Neural crest cell (in vitro differentiated cells): ENCODE results near the gene LPXN. TPM values are rescaled to one million over a fixed set of nuclear protein-coding genes. Genes with fewer than 3 reads are reported as not detected.

Experiments
- DNase-seq: peaks from one replicate; pipeline ENCODE4 v3.0.0; 2021; ENCODE audit warnings: low read depth, mixed read lengths, low spot score
- H3K27ac Mint-ChIP-seq: one replicate; pipeline ENCODE4 v1.8.0; 2021; ENCODE audit warnings: mild to moderate bottlenecking, mixed read lengths; ENCODE audit not compliant: unreplicated experiment
- H3K27me3 Mint-ChIP-seq: 2 replicates; pipeline ENCODE4 v1.8.0; 2021; ENCODE audit warnings: low read depth, mild to moderate bottlenecking, mixed read lengths
- H3K36me3 Mint-ChIP-seq: 2 replicates; pipeline ENCODE4 v1.8.0; 2021; ENCODE audit warnings: low read depth, mild to moderate bottlenecking, mixed read lengths
- H3K4me1 Mint-ChIP-seq: 2 replicates; pipeline ENCODE4 v1.8.0; 2021; ENCODE audit warnings: mixed read lengths
- H3K4me3 Mint-ChIP-seq: one replicate; pipeline ENCODE4 v1.8.0; 2021; ENCODE audit warnings: mild to moderate bottlenecking, mixed read lengths
- H3K9me3 Mint-ChIP-seq: 2 replicates; pipeline ENCODE4 v1.8.0; 2021; ENCODE audit warnings: mixed read lengths
- total RNA-seq: library from RNA; stranded (reverse); gene quantifications from 2 replicates; pipeline ENCODE4 v1.2.1, GENCODE V29; 2021
- TF ChIP-seq, protein P1 (sequence below): fragments of 200-600 bp; sonication (generic); conservative IDR thresholded peaks from 2 replicates; pipeline ENCODE4 v1.5.0; 2021; ENCODE audit warnings: antibody characterized with exemption, mild to moderate bottlenecking

LPXN gene
- total RNA-seq, 1 donor from 2014 or later, result 3.1 TPM

DNA sequence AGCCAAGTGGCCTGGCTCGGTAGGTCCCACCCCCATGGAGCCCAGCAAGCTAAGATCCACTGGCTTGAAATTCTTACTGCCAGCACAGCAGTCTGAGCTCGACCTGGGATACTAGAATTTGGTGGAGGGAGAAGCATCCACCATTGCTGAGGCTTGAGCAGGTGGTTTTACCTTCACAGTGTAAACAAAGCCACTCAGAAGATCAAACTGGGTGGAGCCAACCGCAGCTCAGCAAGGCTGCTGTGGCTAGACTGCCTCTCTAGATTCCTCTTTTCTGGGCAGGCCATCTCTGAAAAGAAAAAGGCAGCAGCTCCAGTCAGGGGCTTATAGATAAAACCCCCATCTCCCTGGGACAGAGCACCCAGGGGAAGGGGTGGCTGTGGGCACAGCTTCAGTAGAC, 45.4 kb downstream of the LPXN start:
- DNase-seq, result no peak
- TF ChIP-seq, protein P1, sequence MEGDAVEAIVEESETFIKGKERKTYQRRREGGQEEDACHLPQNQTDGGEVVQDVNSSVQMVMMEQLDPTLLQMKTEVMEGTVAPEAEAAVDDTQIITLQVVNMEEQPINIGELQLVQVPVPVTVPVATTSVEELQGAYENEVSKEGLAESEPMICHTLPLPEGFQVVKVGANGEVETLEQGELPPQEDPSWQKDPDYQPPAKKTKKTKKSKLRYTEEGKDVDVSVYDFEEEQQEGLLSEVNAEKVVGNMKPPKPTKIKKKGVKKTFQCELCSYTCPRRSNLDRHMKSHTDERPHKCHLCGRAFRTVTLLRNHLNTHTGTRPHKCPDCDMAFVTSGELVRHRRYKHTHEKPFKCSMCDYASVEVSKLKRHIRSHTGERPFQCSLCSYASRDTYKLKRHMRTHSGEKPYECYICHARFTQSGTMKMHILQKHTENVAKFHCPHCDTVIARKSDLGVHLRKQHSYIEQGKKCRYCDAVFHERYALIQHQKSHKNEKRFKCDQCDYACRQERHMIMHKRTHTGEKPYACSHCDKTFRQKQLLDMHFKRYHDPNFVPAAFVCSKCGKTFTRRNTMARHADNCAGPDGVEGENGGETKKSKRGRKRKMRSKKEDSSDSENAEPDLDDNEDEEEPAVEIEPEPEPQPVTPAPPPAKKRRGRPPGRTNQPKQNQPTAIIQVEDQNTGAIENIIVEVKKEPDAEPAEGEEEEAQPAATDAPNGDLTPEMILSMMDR, result no peak
- Mint-ChIP-seq H3K36me3 (peaks cover 16% of the 10 kb centered on the region), H3K27ac (no peak overlapping the region), H3K4me3 (no peak overlapping the region), H3K9me3 (peaks cover 4% of the 10 kb centered on the region), H3K27me3 (no peaks in the 10 kb centered on the region), H3K4me1 (no peaks in the 10 kb centered on the region)

DNA sequence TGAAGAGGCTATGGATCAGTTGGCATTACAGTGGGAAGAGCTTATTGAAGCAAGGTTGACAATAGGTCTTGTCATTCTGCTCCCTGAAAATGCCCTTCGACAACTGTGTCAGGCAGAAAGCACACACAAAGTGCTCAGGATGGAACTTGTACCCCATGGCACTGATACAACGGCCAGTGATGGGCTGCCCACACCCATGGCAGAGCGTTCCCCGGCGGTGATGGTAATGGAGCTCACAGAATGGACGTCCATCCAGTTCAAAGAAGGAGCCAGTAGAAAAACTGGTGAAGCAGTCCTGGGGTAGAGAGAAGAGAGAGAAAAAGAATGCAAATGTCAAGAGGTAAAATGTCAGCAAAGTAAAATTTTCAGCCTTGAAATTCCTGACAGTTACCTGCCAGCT, 48.2 kb downstream of the LPXN start:
- DNase-seq, result no peak
- Mint-ChIP-seq H3K4me1 (peaks cover 4% of the 10 kb centered on the region), H3K36me3 (peaks cover 11% of the 10 kb centered on the region), H3K9me3 (peaks cover 4% of the 10 kb centered on the region), H3K27me3 (peaks cover 2% of the 10 kb centered on the region), H3K27ac (no peak overlapping the region), H3K4me3 (no peak overlapping the region)
- TF ChIP-seq, protein P1, result no peak

DNA sequence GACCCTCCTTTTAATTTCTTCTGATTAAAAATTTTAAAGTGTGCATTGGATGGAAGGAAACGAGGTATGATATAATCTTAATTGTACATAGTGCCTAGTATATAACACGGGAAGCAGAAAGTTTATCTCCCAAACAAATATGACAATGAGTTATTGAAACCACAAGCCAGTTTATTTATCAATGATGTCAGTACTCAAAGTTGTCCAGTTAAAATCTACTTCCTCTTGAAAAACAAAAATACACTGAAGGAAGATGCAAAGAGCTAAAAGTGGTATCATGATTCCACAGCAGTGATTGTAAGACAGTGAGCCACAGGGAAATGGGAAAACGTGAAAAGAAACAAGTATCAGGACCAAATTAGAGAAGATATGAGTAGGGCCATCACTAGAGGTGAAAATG, 48.9 kb downstream of the LPXN start:
- Mint-ChIP-seq H3K36me3 (peaks cover 11% of the 10 kb centered on the region), H3K27ac (no peak overlapping the region), H3K4me3 (no peak overlapping the region), H3K9me3 (peaks cover 4% of the 10 kb centered on the region), H3K4me1 (peaks cover 4% of the 10 kb centered on the region), H3K27me3 (peaks cover 8% of the 10 kb centered on the region)
- TF ChIP-seq, protein P1, result no peak
- no peak for DNase-seq

DNA sequence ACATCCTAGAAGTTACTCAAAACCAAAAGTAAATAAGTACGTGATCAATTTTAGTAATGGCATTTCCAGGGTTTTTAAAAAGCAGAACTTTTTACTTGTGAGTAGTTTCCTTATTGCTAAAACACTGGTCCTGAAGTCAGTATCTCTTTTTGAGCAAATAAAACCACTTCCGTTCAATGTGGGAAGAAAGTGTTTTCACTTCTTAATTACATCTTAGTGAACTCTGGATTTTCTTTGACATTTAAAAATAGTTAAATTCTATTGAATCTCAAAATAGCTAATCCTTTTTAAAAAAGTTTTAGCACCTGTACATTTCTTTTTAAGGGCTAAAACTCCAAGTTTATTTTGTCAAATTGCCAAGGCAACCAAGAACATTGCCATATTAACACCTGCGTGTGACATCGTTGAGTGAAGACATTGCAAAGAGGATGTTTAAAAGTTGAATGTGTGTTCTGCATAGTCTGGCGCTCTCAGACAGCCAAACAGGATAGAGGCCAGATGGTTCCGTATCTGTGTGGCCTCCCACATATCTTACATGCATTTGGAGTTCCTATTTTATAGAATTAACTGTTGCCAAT, 50.5 kb downstream of the LPXN start:
- Mint-ChIP-seq H3K9me3 (no peaks in the 10 kb centered on the region), H3K27me3 (peaks cover 20% of the 10 kb centered on the region), H3K4me1 (peaks cover 4% of the 10 kb centered on the region), H3K4me3 (no peak overlapping the region), H3K27ac (no peak overlapping the region), H3K36me3 (peaks cover 4% of the 10 kb centered on the region)
- DNase-seq, result no peak
- TF ChIP-seq, protein P1, result no peak

DNA sequence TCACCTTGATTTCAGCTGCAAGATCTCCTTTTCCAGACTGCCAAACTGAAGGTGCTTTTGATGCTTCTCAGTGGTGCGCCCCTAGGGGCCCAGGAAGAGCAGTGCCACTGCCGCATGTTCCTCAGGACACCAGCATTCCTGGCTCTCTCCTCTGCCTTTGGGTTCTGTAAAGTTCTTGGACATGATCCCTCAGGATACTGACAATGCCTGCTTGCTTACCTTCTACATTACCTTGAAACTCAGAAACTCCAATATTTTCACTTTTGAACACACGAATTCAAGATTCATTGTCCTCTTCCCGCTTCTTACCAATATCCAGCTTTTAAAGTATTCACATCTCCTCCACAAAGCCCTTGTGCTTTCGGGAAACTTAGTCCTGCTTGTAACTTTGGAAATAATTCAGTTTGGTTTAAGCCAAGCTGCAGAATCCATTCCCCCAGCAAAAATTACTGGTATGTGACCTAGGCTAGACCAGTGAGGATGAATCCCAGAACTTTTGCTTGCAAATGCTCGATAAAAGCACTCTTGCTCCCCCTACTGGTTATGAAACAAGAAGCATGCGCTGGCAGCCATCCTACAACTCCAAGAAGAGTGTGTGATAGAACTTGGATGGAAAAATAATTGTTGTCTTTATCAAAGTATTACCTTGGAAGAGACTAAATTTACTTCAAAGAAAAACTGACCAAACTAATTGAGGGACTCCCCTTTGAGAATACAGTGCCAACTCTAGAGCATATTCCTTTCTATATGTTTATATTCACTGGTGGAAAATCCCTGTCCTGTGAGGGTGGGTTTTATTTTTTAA, 51.2 kb downstream of the LPXN start:
- no peak overlapping the region for H3K4me3 Mint-ChIP-seq
- TF ChIP-seq, protein P1, result peak; percentile 74
- peaks cover 27% of the 10 kb centered on the region for H3K27me3 Mint-ChIP-seq
- H3K27ac Mint-ChIP-seq, result no peak overlapping the region
- H3K4me1 Mint-ChIP-seq, result peaks cover 4% of the 10 kb centered on the region
- H3K36me3 Mint-ChIP-seq, result peaks cover 2% of the 10 kb centered on the region
- no peaks in the 10 kb centered on the region for H3K9me3 Mint-ChIP-seq
- DNase-seq, result peak; percentile 46
